Body of pancreas (tissue), 4 donors: ENCODE measurements around the gene ZNF664. TPM values are rescaled to one million over a fixed set of nuclear protein-coding genes. Genes with fewer than 3 reads are reported as not detected.
A peak's percentile ranks its signal among the peaks of the same experiment; 100 is the strongest.

ENCODE experiments used
- ATAC-seq: fragments of 150-250 bp; one replicate; pipeline ENCODE4 v1.9.1; 2016
- DNase-seq, 4 donors: peaks; one replicate each; pipeline ENCODE4 v3.0.0-alpha.2; 2019
- H3K27ac ChIP-seq, 4 donors: fragments of 200-600 bp; sonication (generic); 1 replicate in 3 of 4; 2 replicates in 1 of 4; pipeline versions ENCODE4 v1.5.1 to v1.6.1; 2016 to 2019; ENCODE audit warnings: mild to moderate bottlenecking in 1 of 4, mixed read lengths in 1 of 4, moderate library complexity in 1 of 4
- H3K27me3 ChIP-seq, 2 donors: fragments of 200-600 bp; sonication (generic); one replicate each; pipeline ENCODE4 v1.6.0; 2016; ENCODE audit warnings: mild to moderate bottlenecking in 1 of 2
- H3K36me3 ChIP-seq, 2 donors: fragments of 200-600 bp; sonication (generic); replicated peaks in 1 of 2; 2 replicates each; pipeline ENCODE4 v1.5.1; 2016; ENCODE audit warnings: low read depth in 2 of 2; ENCODE audit not compliant: insufficient read depth in 1 of 2
- H3K4me1 ChIP-seq: fragments of 200-600 bp; sonication (generic); one replicate; pipeline ENCODE4 v1.6.0; 2016
- H3K4me3 ChIP-seq, 2 donors: fragments of 200-600 bp; sonication (generic); 1 replicate in 1 of 2; 2 replicates in 1 of 2; pipeline ENCODE4 v1.5.1; 2016 to 2019
- H3K9me3 ChIP-seq, 3 donors: fragments of 200-600 bp; sonication (generic); 1 replicate in 2 of 3; 2 replicates in 1 of 3; pipeline ENCODE4 v1.5.1; 2016
- CTCF ChIP-seq, 7 experiments: fragments of 450-650 bp in 4 of 7; fragments of 200-600 bp in 3 of 7; sonication (generic) in 3 of 7; IDR thresholded peaks; one replicate each; pipeline ENCODE4 v1.5.1; 2016 to 2019; ENCODE audit warnings: antibody characterized with exemption in 7 of 7
- POLR2A ChIP-seq, 3 donors: fragments of 450-650 bp; IDR thresholded peaks; one replicate each; pipeline ENCODE4 v1.6.1; 2016; ENCODE audit warnings: antibody characterized with exemption in 3 of 3, mild to moderate bottlenecking in 2 of 3
- WGBS, 2 donors: methylation state at CpG; one replicate each; pipeline ENCODE4 v1.1.5; 2017; 5-methylcytosine and 5-hydroxymethylcytosine counted together
- intact Hi-C: fragments of 100-400 bp; cut with DNase I; formaldehyde crosslinking; loops from one replicate; pipeline ENCODE4 v1.15.1; 2023
- total RNA-seq, 2 donors: library from RNA; depleted of rRNA; stranded (reverse); fragments of >200 nt; gene quantifications; one replicate each; pipeline ENCODE4 v1.1.0, GENCODE V29; 2016

Gene ZNF664
- total RNA-seq, 2 donors from 2014 or later, result 32.6 to 53.2 TPM

- intact Hi-C loops, result no loop called here
Observed at GRCh38 chr12:124002654-124003053, 29.6 kb downstream of the ZNF664 start.

DNA sequence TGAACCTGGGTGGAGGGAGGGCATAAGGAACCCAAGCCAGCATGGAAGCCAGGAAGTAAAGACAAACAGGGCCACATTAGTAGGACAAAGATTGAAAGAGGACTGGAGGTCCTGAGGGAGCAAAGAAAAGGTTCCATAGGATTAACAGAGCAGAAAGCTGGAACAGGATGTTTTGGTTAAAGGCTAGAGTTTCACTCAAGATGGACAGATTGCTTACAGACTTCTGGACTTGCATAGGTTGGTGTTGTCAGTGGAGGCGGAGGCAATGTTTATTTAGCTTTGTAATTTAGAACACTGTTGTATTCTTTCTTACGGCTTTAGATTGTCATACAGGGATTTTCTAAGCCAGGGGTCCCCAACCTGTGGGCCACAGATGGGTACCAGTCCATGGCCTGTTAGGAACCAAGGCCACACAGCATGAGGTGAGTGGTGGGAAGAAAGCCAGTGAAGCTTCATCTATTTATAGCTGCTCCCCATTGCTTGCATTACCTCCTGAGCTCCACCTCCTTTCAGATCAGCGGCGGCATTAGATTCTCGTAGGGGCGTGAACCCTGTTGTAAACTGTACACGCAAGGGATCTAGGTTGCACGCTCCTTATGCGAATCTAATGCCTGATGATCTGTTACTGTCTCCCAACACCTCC lies 31.3 kb downstream of the ZNF664 start:
- Histone ChIP-seq H3K27me3 (no peaks in the 10 kb centered on the region), H3K4me3 (no peak overlapping the region), H3K4me1 (peaks cover 32% of the 10 kb centered on the region), H3K36me3 (no peaks in the 10 kb centered on the region), H3K9me3 (no peaks in the 10 kb centered on the region), H3K27ac (no peak overlapping the region)
- TF ChIP-seq CTCF (IDR thresholded peaks at IDR 0.05) (no peak), POLR2A (IDR thresholded peaks at IDR 0.05) (no peak)
- no peak for ATAC-seq
- intact Hi-C loops, result no loop called here
- WGBS, 2 donors, result 86 to 94% methylated on average over 9 of the region's 9 CpGs
- no peak for DNase-seq

More at GRCh38 chr12:124002654-124003053, 29.6 kb downstream of the ZNF664 start:
- Histone ChIP-seq H3K36me3 (no peaks in the 10 kb centered on the region), H3K4me3 (no peak overlapping the region), H3K27ac (no peak overlapping the region), H3K9me3 (no peaks in the 10 kb centered on the region), H3K4me1 (peaks cover 22% of the 10 kb centered on the region), H3K27me3 (no peaks in the 10 kb centered on the region)
- 87% methylated on average over 2 of the region's 2 CpGs for WGBS, 2 donors
- TF ChIP-seq CTCF (IDR thresholded peaks at IDR 0.05), result no peak
- TF ChIP-seq POLR2A (IDR thresholded peaks at IDR 0.05), result no peak
- DNase-seq (no peak), ATAC-seq (no peak)

- Histone ChIP-seq H3K36me3 (no peaks in the 10 kb centered on the region), H3K27ac (peak overlapping the region in 2 of 4 donors; percentile 43 to 52), H3K27me3 (no peaks in the 10 kb centered on the region), H3K4me1 (peaks cover 36% of the 10 kb centered on the region), H3K4me3 (no peak overlapping the region), H3K9me3 (no peaks in the 10 kb centered on the region)
- no peak for DNase-seq
- TF ChIP-seq POLR2A (IDR thresholded peaks at IDR 0.05) (no peak), CTCF (IDR thresholded peaks at IDR 0.05) (no peak)
- 63 to 67% methylated on average over 11 of the region's 11 CpGs for WGBS, 2 donors
- ATAC-seq, result peak; percentile 32
- intact Hi-C loops, result no loop called here
Observed at GRCh38 chr12:124006085-124006845, 33.2 kb downstream of the ZNF664 start.

DNA sequence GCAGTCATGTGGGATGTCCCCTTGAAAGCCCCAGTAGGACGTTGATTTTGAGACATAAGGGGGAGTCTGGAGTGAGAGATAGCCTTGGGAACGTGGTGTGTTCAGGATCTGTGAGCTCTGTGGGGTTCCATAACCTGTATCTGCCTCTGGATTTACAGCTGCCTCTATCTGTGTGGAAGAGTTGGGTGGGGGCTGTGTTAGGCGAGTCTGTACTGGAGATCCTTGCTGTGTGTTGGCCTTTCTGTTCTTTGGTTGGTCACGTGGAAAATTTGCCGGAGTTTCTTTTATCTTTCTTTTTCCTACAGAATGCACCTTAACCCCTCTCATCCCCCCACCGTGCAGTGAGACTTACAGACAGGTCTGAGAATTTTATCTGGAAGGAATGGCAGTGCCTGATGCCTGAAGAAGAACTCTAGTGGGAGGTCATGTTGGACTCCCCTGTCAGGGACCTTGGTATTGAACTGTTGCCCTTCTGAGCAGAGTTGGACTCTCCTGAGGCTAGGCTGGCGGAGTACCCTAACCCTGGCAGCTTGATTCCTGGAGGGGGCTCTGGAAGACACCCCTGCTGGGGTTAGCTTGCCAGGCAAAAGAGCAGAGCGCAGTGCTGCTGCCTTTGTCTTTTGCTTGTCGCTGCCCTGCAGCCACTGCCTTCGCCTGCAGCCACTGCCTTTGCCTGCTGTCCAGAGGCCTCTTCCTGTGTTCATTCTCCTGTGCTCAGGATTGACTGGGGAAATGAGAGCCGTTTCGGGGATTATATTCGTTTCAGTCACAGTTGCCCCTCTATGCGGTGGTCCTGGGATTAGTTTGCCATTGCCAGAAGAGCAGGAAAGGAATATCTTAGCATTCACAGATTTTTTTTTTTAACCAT lies 34.1 kb downstream of the ZNF664 start:
- intact Hi-C loops, result no loop called here
- H3K4me1 ChIP-seq, result peaks cover 43% of the 10 kb centered on the region
- H3K4me3 ChIP-seq, result no peak overlapping the region
- no peak for ATAC-seq
- TF ChIP-seq CTCF (IDR thresholded peaks at IDR 0.05), result no peak
- TF ChIP-seq POLR2A (IDR thresholded peaks at IDR 0.05), result no peak
- 76% methylated on average over 14 of the region's 14 CpGs for WGBS, 2 donors
- no peaks in the 10 kb centered on the region for H3K36me3 ChIP-seq
- no peaks in the 10 kb centered on the region for H3K9me3 ChIP-seq
- no peak for DNase-seq
- peak overlapping the region in 2 of 4 donors; percentile 37 to 52 for H3K27ac ChIP-seq
- H3K27me3 ChIP-seq, result no peaks in the 10 kb centered on the region
